Measurements from ENCODE around the gene AZU1.

Gene AZU1, protein sequence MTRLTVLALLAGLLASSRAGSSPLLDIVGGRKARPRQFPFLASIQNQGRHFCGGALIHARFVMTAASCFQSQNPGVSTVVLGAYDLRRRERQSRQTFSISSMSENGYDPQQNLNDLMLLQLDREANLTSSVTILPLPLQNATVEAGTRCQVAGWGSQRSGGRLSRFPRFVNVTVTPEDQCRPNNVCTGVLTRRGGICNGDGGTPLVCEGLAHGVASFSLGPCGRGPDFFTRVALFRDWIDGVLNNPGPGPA

DNA sequence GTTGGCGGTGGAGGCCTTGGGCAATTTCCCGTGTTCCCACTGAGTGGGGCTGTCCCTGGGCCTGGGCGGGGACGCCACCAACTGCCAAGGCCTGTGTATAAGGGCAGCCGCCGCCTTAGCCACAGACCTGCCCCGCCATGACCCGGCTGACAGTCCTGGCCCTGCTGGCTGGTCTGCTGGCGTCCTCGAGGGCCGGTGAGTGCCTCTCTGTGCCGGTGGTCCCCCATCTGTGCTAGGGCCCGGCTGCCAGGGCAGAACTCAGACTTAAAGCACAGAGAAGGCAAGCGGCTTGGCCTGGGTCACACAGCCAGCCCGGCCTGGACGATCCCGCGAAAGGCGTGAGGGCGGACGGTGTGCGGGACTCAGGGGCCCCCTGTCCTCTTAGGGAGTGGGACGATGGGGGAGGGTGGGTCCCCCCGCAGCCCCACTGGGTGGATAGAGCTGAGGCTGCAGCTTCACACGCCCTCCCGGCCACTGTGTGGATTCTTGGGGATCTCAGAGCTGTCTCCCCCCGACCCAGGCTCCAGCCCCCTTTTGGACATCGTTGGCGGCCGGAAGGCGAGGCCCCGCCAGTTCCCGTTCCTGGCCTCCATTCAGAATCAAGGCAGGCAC lies at the start of gene AZU1:
AZU1 (plus strand) TSS at position 128 of the 612 bp plus-strand sequence; CDS start at position 138, 10 bp downstream.
- H3K4me3 ChIP-seq (ENCODE audit: low read depth, low read length) = no peak within 1 kb of the TSS
- no peaks in the 10 kb centered on the region for H3K9me3 ChIP-seq (ENCODE audit: control insufficient read depth, insufficient read depth, low read depth, low read length)
- ChIA-PET CTCF (interaction anchor here (0.8 kb wide), 1 partner anchor 58 kb away, joined by 3 read pairs; no protein-coding TSS in a partner anchor), POLR2A (interaction anchor here (0.6 kb wide), 1 partner anchor 23 kb away, joined by 4 read pairs; no protein-coding TSS in a partner anchor)
- TF ChIP-seq ZNF768 (tag by site-specific recombination; IDR thresholded peaks at IDR 0.05) = 0 out of 2 replicates have a peak, but pooled peaks have one; percentile 47
- no peak for TF ChIP-seq BCL11A (tag by site-specific recombination; IDR thresholded peaks at IDR 0.05; ENCODE audit: low read depth)
- no peaks in the 10 kb centered on the region for H3K36me3 ChIP-seq (ENCODE audit: control insufficient read depth in 2 of 2, insufficient read depth in 1 of 2, low read length in 2 of 2)
- no peaks in the 10 kb centered on the region for H3K4me1 ChIP-seq (ENCODE audit: control insufficient read depth, insufficient read depth, low read length)
- no peak within 1 kb of the TSS for H3K27ac ChIP-seq (ENCODE audit: extremely low read depth, low read depth, low read length)

DNA sequence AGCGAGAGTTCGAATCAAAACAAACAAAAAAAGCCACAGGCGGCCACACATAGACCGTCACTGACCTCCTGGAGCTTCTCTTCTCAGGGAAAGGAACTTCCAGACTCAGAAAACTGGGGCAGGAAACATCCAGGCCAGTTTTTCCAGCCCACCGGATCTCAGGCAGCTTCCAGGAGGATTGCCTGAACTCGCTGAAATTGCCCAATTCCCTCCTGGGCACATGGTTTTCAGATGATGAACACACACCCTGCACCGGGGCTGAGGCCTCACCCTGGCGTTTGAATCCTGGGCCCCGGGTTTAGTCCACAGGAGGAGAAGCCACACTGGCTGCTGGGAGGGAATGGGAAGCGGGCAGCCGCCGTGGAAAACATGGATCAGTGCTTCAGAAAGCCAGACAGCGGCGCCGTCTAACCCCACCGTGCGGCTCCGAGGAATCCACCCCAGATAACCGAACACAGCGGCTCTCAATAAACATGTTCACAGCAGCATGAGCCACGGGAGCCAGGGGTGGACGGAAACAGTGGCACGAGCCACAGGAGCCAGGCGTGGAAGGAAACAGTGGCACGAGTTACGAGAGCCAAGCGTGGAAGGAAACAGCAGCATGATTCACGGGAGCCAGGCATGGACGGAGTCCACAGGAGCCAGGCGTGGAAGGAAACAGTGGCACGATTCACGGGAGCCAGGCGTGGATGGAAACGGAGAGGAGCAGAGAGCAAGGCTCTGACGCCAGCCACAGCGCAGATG lies 48.6 kb upstream of the AZU1 start:
- Histone ChIP-seq H3K9me3 (ENCODE audit: control insufficient read depth, insufficient read depth, low read depth, low read length) (no peaks in the 10 kb centered on the region), H3K4me1 (ENCODE audit: control insufficient read depth, insufficient read depth, low read length) (no peaks in the 10 kb centered on the region), H3K27ac (ENCODE audit: extremely low read depth, low read depth, low read length) (no peak overlapping the region), H3K36me3 (ENCODE audit: control insufficient read depth in 2 of 2, insufficient read depth in 1 of 2, low read length in 2 of 2) (no peaks in the 10 kb centered on the region), H3K4me3 (ENCODE audit: low read depth, low read length) (no peak overlapping the region)
- TF ChIP-seq ZBTB8A (tag by site-specific recombination; IDR thresholded peaks at IDR 0.05) (0 out of 2 replicates have a peak, but pooled peaks have one; percentile 20), ZNF37A (tag by site-specific recombination; IDR thresholded peaks at IDR 0.05) (no peak), ZNF529 (tag by site-specific recombination; IDR thresholded peaks at IDR 0.05; ENCODE audit: insufficient replicate concordance) (no peak), ZIC2 (tag by site-specific recombination; IDR thresholded peaks at IDR 0.05) (peak; percentile 68), ZNF292 (tag by site-specific recombination; IDR thresholded peaks at IDR 0.05; ENCODE audit: borderline replicate concordance, low read depth) (no peak), SETDB1 (IDR thresholded peaks at IDR 0.05; ENCODE audit: insufficient read length, low read length) (no peak), GLIS1 (tag by site-specific recombination; IDR thresholded peaks at IDR 0.05) (peak; percentile 97), ZBTB20 (tag by site-specific recombination; IDR thresholded peaks at IDR 0.05) (peak; percentile 90)
- TF ChIP-seq, protein P1, sequence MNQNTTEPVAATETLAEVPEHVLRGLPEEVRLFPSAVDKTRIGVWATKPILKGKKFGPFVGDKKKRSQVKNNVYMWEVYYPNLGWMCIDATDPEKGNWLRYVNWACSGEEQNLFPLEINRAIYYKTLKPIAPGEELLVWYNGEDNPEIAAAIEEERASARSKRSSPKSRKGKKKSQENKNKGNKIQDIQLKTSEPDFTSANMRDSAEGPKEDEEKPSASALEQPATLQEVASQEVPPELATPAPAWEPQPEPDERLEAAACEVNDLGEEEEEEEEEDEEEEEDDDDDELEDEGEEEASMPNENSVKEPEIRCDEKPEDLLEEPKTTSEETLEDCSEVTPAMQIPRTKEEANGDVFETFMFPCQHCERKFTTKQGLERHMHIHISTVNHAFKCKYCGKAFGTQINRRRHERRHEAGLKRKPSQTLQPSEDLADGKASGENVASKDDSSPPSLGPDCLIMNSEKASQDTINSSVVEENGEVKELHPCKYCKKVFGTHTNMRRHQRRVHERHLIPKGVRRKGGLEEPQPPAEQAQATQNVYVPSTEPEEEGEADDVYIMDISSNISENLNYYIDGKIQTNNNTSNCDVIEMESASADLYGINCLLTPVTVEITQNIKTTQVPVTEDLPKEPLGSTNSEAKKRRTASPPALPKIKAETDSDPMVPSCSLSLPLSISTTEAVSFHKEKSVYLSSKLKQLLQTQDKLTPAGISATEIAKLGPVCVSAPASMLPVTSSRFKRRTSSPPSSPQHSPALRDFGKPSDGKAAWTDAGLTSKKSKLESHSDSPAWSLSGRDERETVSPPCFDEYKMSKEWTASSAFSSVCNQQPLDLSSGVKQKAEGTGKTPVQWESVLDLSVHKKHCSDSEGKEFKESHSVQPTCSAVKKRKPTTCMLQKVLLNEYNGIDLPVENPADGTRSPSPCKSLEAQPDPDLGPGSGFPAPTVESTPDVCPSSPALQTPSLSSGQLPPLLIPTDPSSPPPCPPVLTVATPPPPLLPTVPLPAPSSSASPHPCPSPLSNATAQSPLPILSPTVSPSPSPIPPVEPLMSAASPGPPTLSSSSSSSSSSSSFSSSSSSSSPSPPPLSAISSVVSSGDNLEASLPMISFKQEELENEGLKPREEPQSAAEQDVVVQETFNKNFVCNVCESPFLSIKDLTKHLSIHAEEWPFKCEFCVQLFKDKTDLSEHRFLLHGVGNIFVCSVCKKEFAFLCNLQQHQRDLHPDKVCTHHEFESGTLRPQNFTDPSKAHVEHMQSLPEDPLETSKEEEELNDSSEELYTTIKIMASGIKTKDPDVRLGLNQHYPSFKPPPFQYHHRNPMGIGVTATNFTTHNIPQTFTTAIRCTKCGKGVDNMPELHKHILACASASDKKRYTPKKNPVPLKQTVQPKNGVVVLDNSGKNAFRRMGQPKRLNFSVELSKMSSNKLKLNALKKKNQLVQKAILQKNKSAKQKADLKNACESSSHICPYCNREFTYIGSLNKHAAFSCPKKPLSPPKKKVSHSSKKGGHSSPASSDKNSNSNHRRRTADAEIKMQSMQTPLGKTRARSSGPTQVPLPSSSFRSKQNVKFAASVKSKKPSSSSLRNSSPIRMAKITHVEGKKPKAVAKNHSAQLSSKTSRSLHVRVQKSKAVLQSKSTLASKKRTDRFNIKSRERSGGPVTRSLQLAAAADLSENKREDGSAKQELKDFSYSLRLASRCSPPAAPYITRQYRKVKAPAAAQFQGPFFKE (tag by site-specific recombination; IDR thresholded peaks at IDR 0.05; ENCODE audit: borderline replicate concordance) = no peak
- TF ChIP-seq, protein P2, sequence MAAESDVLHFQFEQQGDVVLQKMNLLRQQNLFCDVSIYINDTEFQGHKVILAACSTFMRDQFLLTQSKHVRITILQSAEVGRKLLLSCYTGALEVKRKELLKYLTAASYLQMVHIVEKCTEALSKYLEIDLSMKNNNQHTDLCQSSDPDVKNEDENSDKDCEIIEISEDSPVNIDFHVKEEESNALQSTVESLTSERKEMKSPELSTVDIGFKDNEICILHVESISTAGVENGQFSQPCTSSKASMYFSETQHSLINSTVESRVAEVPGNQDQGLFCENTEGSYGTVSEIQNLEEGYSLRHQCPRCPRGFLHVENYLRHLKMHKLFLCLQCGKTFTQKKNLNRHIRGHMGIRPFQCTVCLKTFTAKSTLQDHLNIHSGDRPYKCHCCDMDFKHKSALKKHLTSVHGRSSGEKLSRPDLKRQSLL (tag by site-specific recombination; IDR thresholded peaks at IDR 0.05) = peak; percentile 6; the same call in 1 of the 2 replicates
- TF ChIP-seq, protein P3, sequence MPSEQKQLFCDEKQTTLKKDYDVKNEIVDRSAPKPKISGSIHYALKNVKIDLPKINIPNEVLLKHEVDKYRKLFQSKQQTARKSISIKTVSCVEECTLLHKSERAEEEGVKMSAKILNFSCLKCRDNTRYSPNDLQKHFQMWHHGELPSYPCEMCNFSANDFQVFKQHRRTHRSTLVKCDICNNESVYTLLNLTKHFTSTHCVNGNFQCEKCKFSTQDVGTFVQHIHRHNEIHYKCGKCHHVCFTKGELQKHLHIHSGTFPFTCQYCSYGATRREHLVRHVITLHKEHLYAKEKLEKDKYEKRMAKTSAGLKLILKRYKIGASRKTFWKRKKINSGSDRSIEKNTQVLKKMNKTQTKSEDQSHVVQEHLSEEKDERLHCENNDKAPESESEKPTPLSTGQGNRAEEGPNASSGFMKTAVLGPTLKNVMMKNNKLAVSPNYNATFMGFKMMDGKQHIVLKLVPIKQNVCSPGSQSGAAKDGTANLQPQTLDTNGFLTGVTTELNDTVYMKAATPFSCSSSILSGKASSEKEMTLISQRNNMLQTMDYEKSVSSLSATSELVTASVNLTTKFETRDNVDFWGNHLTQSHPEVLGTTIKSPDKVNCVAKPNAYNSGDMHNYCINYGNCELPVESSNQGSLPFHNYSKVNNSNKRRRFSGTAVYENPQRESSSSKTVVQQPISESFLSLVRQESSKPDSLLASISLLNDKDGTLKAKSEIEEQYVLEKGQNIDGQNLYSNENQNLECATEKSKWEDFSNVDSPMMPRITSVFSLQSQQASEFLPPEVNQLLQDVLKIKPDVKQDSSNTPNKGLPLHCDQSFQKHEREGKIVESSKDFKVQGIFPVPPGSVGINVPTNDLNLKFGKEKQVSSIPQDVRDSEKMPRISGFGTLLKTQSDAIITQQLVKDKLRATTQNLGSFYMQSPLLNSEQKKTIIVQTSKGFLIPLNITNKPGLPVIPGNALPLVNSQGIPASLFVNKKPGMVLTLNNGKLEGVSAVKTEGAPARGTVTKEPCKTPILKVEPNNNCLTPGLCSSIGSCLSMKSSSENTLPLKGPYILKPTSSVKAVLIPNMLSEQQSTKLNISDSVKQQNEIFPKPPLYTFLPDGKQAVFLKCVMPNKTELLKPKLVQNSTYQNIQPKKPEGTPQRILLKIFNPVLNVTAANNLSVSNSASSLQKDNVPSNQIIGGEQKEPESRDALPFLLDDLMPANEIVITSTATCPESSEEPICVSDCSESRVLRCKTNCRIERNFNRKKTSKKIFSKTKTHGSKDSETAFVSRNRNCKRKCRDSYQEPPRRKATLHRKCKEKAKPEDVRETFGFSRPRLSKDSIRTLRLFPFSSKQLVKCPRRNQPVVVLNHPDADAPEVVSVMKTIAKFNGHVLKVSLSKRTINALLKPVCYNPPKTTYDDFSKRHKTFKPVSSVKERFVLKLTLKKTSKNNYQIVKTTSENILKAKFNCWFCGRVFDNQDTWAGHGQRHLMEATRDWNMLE (tag by site-specific recombination; conservative IDR thresholded peaks at IDR 0.05; ENCODE audit: low read depth) = no peak
- ChIA-PET POLR2A (interaction anchor here (0.9 kb wide), 1 partner anchor 24 kb away, joined by 3 read pairs; no protein-coding TSS in a partner anchor), CTCF (interaction anchor here (1.6 kb wide), 1 partner anchor 10 kb away, joined by 10 read pairs; no protein-coding TSS in a partner anchor)

Measured in HEK293 (cell line).